GM21825 (cell line): Measurements from ENCODE around the gene TRMT10B.

Experiments used
- ATAC-seq: cut with Tn5 transposase; IDR thresholded peaks from one replicate; pipeline ENCODE4 v1.9.1; 2021; ENCODE audit warnings: mild to moderate bottlenecking, moderate library complexity; ENCODE audit not compliant: unreplicated experiment

Gene TRMT10B, protein sequence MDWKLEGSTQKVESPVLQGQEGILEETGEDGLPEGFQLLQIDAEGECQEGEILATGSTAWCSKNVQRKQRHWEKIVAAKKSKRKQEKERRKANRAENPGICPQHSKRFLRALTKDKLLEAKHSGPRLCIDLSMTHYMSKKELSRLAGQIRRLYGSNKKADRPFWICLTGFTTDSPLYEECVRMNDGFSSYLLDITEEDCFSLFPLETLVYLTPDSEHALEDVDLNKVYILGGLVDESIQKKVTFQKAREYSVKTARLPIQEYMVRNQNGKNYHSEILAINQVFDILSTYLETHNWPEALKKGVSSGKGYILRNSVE

DNA sequence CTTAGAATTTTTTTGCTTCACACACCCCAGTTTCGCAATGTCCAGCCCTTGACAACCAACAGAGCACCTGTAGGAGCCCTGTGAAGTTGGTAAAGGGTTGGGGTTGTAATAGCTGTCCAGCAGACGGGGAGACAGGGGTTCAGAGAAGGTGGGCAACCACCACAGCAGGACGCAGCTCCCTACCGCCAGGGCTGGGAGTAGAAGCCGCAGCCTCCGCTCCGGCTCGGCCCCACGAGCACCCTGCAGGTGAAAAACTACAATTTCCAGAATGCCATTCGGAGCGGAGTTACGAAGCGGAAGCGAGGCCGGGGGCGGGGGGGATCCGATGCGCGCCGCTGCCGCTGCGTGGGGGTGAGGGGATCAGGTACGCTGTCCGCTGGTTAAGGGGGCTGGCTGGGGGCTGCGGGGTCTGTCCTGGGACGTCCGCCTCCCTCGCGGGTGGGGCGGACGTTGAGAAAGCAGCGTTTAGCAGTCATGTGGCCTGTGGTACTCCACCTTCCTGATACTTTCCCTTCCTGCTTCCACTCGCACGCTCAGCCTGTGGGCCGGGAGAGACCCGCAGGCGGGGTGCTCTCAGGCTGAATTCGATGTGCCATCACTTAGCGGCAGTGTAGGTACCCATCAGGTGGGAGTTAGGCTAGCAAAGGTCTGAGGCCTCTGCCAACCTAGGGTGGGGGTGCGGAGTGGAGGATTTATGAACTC lies at the start of gene TRMT10B:
Gene TRMT10B (plus strand): TSS at position 317 of the 702 bp plus-strand sequence. CDS start 8,127 bp downstream, outside the sequence.
- peak; percentile 85 for ATAC-seq

DNA sequence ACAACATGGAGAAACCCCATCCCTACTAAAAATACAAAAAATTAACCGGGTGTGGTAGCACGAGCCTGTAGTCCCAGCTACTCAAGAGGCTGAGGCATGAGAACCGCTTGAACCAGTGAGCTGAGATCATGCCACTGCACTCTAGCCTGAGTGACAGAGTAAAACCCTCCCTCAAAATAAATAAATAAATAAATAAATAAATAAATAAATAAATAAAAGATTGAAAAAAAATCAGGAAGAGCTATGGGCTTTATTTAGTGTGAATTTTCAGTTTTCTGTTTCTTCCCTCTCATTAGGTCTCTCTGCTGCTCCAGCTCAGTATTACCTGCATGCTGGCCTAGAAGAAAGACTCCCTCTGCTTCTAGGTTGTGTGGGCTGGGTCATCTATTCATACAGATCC lies 47.8 kb upstream of the TRMT10B start:
- no peak for ATAC-seq

DNA sequence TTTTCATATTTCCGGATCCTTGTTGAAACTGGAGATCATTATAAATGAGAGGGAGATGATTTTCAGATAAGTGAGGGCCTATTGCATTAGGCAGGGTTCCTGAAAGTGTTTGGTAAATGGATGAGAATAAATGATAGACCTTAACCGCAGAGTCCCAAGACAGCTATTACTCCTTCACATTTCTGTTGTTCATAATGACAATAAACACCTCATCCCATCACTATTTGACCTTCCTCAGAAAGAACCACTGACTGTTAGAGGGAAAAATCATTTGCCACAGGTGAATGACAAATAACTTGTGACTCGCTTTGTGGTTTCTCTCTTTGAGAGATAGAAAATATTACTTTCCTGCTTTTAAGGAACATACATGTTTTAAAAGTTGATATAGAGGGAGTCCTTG lies 47.3 kb upstream of the TRMT10B start:
- no peak for ATAC-seq

DNA sequence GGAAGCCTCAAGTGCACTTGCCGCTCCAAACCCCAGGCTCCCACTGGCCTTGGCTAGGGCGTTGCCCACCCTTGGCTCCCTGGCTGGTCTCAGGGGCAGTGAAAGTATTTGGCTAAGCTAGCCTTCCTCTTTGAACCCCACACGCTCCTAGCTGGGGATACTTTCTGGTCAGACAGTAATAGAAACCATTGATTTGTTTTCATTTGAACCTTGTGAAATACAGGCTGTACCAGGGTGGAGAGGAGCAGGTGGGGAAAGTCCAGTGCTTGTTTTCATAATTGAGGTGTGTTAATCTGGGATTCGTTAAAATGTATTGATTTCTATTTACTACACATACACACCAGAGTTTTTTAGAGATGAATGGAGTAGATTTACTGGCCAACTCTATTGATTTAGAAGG lies 45.9 kb upstream of the TRMT10B start:
- ATAC-seq = no peak

DNA sequence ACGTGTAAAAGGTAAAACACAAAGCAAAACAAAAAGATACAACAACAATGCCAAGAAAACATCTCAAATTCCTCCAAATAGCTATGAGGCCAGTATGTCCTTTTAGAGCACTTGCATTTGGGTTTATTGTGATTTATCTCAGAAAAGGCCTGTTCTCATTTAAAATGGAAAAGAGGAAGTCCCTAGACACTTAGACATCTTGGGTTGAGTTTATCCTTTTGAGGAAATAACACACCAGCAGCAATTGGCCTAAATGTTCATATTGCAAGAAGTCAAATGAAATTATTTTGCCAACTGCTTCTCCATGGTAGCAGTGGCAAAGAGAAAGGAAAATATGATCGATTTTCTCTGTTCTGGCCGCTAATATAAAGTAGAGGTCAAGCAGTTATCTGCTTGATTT lies 43.6 kb upstream of the TRMT10B start:
- ATAC-seq = no peak

DNA sequence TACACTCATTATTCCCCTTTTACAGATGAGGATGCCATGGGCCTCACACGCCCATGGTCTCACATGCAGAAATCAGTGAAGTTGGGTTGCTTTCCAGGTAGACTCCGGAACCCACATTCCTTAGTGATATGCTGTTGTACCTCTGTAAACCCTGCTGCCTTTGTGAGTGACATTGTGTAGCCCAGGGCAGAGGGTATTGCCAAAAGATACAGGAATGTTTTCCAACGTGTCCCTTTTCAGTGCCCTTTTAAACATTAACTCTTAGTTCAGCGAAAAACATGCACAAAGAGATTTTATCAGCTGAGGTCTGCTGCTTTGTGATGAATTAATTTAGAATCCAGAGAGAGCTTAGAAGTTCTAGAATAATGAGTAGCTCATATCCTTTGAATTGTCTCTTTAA lies 38.3 kb upstream of the TRMT10B start:
- ATAC-seq = no peak

DNA sequence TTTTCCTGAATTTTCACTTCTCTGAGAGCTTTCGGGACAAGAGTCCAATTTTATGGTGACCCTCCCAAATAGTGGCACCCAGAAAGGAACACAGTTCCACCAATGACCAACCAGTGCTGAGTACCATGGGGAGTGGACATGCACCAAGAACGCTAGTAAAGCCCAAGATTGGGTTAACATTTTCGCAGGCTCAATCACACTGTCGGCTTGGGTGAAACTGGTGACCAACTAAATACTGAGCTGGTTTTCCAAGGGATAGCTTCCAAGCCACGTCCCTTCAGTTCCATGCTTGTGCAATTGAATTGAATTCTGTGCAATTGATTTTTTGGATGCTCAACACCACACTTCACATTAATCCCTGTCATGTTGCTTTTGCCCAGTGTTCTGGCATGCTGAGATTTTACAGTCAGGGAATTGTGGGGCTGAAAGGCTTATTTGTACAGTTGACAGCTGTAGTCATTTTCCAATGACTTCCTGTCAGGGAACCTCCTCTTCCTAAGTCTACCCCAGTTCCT lies 37.6 kb upstream of the TRMT10B start:
- no peak for ATAC-seq

DNA sequence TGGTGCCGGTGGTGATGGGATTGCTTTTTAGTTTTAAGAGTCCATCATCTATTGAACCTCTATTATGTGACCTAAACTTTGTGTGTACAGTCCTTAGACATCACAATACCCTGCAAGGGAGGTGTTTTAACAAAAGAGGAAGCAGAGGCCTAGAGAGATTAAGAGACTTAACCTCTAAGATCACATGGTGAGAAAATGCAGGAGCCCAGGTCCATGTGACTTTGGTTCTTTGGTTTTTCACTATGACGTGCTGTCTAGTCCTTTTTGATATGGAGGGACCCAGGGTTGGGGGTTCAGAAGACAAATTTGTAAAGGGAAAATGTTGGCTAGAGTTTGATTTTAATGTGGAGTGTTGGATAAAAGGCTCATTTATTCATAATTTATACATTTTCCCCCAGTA lies 34.1 kb upstream of the TRMT10B start:
- ATAC-seq = no peak

DNA sequence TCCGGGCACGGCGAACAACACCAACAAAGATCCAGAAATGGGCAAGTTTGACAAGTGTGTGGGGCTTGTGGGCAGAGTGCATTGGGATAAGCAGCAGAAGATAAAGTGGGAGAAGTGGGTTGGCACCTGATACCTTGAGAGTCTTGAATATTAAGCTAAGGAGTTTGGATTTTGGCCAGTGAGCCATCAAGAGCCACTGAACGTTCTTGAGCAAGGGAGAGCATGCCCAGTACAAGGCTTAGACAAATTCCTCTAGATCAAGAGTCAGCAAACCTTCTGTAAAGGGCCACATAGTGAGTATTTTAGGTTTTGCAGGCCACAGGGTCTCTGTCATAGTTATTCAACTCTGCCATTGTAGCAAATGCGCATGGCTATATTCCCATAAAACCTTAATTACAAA lies 26.6 kb upstream of the TRMT10B start:
- ATAC-seq = no peak

DNA sequence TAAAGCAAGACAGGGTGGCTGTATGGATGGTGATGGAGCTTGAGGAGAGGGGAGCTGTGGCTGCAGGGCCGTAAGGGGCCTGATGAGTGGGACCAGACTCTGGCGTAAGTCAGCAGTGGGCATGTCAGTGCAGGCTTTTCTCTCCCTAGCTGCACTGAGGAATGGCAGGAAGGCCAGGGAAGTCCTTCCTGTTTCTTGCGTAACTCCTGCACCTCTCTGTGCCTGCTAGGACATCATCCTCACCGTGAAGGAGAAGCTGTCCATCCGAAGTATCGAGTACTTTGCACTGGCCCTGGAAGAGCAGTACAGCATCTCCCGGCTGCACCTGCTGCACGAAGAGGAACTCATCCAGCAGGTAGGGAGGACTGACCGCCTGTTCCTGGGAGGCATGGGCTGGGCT lies 24.1 kb upstream of the TRMT10B start:
- ATAC-seq = no peak

DNA sequence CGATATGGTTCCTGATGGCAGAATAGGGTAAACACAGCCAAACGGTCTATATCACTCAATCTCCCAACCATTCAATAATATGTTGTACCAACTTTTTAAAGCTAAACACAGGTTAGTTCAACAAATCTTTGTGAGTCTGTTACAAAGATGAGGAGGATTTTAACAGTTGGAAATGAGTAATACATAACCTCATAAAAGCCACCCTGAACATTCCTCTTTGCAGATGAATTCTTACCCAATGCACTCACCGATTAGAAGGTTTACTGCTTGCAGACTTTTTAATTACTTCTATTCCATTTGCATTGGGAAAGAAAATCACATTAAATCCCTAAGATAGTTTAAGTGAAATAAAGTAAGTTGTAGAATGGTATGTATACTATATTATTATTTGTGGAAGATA lies 23.3 kb upstream of the TRMT10B start:
- no peak for ATAC-seq

DNA sequence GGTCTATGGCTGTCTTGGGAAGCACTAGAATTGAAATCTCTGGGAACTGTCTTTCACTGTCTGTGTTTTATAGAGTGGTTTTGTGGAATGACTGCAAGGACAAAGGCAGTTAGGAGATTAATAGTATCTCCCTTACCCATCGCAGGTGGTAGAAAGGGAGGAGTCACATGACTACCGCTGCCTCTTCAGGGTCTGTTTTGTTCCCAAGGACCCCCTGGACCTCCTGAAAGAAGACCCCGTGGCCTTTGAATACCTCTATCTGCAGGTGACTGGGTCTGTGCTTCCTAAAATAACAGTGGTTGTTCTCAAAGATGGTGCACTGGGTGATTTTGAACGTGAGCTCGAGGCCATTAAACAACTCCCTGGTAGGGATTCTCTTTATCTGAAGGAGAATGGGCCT lies 22.8 kb upstream of the TRMT10B start:
- ATAC-seq = no peak

DNA sequence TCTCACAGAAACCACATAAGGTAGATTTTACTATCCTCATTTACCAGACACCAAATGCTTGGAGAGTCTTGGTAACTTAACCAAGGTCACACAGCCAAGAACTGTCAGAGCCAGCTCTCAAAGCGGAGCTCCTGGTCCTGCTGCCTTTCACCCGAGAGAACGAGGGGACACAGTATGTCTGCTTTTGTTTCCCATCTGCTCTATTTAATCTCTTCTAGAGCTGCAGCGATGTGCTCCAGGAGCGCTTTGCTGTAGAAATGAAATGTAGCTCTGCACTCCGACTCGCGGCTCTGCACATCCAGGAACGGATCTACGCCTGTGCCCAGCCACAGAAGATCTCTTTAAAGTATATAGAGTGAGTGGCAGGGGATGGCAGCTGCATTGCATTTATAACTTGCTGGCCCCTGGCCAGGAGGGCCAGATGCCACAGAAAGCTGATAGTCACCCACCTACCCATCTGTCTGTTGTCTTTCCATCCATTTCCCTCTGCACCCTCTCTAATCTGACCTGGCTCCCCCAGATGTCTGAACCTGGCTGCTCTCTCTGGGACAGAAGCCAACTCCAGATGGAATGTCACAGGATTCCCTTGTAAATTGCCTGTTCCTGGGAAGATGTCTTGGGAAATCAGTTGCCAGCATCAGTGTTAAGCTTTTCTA lies 21.4 kb upstream of the TRMT10B start:
- no peak for ATAC-seq

DNA sequence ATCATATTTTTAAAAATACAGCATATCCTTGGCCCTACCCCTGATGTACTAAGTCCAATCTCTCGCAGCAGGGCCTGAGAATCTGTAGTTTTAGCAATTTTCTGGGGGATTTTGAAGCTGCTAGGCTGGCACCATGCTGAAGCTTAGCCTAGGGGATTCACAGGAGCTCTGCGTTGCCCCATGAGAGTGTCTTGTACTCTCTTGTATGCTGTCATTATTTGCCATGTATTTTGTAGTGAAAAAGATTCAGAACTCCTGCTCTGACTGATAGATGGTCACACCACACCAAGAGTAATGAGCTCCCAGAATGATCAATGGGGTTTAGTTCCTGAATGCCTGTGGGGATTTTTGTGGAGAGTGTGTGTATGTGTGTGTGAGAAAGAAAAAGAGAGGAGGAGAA lies 20.7 kb upstream of the TRMT10B start:
- no peak for ATAC-seq

DNA sequence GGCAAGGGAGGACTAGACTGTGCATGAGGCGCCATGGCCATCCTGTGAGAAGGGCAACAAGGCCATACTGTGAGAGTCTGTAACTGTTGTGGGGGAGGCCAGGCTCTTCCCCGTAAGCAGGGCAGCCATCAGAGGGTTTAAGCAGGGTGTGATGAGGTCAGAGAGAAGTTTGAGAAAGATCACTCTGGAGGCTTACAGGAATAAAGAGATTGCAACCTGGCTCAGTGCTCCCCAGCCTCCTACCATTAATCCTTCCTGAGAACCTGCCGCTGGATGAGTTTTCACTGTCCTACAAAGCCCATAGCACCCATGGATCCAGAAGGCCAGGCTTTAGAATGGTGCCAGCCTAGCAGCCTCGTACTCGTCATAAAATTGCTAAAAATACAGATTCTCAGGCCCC lies 14.4 kb upstream of the TRMT10B start:
- no peak for ATAC-seq

DNA sequence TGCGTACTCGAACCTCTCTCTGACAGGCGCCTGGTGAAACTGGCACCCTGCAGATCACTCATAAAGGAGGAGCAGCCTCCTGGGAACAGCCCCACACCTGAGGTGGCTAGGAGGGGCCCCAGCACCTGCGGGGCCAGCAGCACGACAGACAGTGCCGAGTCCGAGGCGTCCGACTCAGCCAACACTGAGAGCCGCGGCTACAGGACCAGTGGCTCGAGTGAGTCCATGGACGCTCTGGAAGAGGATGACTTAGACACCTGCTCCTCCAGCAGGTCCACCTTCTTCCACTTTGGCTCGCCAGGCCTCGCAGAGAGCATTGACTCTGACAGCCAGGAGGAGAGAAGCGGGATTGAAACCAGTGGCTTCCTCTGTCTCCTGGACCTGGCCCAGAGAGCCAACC lies 13.5 kb upstream of the TRMT10B start:
- ATAC-seq = no peak

DNA sequence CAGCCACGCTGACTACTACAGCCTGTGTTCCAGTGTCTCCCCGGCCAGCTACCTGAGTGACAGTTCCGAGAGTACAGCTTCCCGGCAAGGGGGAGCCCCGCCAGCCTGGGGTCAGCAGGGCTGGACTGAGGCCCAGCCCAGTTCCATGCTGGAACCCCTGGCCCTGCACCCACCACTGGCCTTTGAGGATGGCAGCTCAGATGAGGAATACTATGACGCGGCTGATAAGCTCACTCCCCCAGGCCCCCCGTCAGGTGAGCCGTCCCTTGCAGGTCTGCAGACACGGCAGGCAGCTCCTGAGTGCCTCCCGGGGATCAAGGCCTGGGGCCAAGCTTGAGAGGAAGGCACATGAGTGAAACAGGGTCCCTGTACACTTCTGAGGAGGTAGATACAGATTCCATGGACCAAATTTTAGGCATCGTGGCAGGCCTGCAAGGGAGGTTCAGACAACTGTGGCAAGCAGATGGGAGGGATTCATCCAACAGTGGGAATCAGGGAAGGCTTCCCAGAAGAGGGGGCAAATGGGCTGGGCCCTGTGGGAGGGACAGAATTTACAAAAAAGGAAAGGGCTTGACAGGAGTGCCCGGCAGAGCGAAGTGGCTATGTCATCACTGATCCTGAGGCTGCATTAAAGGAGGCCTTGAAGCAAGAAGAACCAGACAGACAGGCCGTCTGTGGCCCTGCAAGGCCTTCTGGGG lies 12.8 kb upstream of the TRMT10B start:
- no peak for ATAC-seq

DNA sequence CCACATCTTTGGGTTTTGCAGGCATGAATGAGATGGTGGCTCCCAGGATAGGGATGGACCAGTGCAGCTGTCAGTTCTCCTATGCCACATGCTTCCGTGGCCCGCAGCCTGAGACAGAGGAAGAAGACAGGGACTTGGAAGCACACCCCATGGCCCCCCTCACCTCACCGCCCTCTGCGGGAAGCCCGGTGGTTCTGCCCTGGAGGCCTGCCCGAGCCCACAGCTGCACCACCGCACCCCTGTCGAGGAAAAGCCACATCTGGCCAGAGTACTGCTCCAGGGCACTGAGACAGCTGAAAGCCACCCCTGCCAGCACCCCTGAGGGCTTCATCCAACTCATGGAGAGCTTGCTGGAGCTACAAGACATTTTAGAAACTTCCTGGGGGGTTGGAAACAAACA lies 7.6 kb upstream of the TRMT10B start:
- no peak for ATAC-seq

DNA sequence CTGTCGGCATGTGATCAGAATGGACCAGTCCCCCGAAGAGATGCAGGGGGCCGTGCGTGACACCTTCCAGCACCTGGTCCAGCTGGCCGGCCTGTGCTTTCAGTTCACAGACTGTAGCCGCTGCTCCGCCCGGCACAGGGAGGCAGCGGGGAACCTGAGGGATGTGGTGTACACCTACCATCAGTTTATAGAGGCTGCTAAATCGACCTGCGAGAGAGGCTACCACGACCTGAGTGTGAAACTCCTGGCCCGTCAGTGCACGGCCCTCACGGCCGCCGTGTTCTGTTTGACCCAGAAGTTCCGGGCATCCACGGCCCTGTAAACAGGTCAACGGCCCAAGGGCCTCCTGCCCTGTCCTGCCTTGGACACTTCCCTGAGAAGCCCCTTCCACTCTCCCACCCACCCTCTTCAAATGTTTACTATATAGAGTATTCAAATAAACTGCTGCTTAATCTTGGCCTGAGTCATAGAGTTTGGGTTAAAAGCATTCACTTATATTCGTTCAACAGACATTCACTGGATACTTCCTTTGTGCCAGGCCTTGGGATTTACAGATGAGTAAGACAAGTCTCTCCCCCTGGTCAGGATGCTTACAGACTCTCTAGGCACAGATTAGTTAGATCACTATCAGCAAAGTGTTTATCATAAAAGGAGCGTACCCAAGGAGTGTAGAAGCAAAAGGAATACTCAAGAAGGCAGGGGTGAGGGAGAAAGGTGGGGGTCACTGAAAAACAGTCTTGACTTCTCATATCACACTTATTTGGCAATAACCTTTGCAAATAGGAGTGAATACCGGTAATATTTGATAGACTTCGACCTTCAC lies 6.9 kb upstream of the TRMT10B start:
- ATAC-seq = no peak

DNA sequence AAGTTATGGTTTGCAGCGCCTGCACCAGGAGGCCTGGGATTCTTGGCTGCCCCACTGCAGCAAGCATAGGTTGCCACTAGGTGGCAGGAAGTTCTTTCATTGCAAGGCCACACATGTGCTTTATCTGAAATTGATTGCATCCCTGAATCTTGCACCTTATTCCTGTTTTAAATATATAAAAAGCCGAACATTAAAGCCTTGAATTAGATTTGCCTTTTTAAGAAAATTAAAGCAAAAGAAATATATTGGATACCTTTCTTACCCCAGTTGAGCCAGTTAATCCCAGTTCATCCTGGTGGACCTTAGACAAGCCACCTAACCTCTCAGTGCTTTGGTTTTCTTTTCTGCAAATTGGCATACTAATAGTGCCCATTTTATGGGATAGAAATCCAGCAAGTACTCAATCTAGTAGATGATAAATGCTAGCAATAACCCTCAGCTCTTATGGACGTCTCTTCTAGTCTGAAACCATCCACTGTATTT lies 6.3 kb upstream of the TRMT10B start:
- peak; percentile 73 for ATAC-seq
